IMR-90 (cell line): ENCODE results near the gene GRAMD4.

Experiments used
- CTCF ChIP-seq: conservative IDR thresholded peaks from 2 replicates; pipeline ENCODE4 v1.5.1; 2012; ENCODE audit warnings: mild to moderate bottlenecking, low read depth, low read length, improper control_type of control experiment
- ELK1 ChIP-seq: fragments of 150-350 bp; IDR thresholded peaks from 2 replicates; pipeline ENCODE4 v1.6.1; 2016; ENCODE audit warnings: low read depth, mild to moderate bottlenecking, low read length, moderate library complexity, borderline replicate concordance
- POLR2A ChIP-seq: IDR thresholded peaks from 2 replicates; pipeline ENCODE4 v1.6.1; 2012; ENCODE audit warnings: mild to moderate bottlenecking, low read depth, low read length

- TF ChIP-seq CTCF (no peak), ELK1 (no peak), POLR2A (no peak)
These were observed 107.7 kb downstream of the GRAMD4 start for GRCh38 chr22:46727813-46728364.
